Measurements from ENCODE around the gene DMD.

Gene DMD

GRCh38 chrX:33014949-33015348 is 196.4 kb downstream of the DMD start:
- no peak for DNase-seq

GRCh38 chrX:33014086-33014485 is 197.3 kb downstream of the DMD start:
- no peak for DNase-seq

GRCh38 chrX:33001107-33001506 is 210.2 kb downstream of the DMD start:
- DNase-seq = no peak

GRCh38 chrX:32998776-32999175 is 212.6 kb downstream of the DMD start:
- no peak for DNase-seq

- no peak for DNase-seq
Measured at GRCh38 chrX:32995427-32995826, 215.9 kb downstream of the DMD start.

GRCh38 chrX:32987142-32987541 is 224.2 kb downstream of the DMD start:
- DNase-seq = no peak

GRCh38 chrX:32985544-32985943 is 225.8 kb downstream of the DMD start:
- DNase-seq = no peak

DNA sequence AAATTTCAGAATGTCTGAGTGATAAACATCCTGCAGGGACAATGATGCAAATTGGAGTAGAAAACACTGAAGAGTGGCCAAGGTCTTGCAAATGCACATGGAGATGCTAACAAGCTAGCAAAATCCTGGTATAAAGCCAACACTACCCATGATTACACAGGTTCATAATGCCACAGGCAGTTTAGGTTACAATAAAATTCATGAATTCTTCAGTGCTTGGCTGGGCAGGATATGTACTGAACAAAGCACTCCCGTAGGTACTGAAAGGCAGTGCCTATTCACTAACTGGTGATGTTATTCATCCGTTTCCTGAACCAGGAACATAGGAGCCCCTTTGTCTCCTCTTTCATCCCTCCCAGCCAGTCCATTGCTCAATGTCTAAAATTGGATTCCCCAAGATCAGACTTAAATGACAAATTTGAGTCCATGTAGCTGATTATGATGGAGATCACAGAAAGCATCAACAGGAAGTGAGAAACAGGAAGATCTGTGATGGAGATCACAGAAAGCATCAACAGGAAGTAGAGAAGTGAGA is 244.5 kb downstream of the DMD start:
- DNase-seq = no peak

DNA sequence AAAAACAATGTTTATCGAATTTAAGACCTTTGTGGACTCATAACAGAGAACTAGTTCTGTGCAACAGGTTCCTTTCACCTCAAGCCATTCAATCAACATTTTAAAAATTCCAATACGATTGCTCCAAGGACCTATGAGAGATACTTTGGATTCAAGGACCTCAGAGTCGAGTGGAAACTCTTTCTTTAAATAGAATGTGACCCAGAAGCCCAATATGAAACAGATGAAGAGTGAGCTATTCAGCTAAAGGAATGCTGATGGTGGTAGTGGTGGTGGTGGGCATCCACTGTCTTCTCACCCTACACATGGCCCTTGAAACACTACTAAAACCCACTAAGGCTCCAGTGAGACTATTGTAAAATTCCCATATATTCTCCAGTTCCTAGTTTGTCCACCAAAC is 257.2 kb downstream of the DMD start:
- DNase-seq = no peak

DNA sequence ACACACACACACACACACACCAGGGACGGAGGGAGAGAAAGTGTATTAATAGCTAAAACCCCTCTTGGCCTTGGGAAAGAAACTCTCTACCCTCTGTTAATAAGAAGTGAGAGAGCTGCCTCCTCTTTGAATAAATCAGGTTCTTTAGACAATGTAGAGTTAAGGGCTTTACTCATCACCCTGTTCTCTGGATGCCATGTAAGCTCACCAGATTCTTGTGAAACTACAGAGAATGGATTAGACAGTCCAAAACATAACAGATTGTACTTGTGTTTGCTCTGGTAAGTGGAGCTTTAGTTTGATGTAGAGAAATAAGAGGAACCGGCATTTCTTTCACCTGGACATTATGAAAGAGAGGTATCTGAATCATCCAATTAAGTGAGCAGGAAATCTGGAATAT is 263.2 kb downstream of the DMD start:
- no peak for DNase-seq

DNA sequence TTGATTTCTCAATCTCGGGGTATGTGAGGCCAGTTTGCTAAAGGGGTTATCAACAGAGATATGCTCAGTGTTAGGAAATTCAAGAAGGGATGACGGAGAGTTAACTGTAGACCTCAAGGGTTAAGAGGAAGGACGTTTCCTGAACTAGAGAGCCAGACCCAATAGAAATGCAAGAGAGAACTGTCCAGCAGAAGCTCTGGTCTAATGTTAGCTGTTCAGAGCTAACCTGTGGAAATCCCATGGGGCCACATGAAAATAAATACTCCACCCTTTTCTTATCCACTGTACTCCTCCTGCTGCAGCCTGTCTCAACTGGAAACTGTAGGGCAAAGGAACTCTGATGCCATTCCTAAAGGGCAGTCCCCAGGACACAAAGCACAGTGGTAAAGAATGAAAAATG is 274.3 kb downstream of the DMD start:
- DNase-seq = no peak

DNA sequence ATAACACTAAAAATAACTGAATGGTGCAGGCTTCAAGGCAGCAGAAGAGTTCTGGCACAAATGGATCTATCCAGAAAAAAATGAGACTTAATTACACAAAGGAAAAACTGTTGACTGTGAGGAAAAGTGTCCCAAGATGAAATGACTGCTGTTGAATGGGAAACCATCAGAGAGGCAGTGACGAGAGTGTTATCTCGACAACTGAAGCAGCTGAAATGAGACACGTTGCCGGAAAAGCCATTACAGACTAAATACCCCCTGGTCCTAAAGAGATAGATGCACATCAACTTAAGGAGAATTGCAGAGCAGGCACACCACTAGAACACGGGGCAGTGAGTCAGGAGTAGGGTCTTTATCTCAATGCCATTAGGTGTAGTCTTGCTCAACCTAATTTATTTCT is 277.8 kb downstream of the DMD start:
- no peak for DNase-seq

GRCh38 chrX:32929040-32929439 is 282.3 kb downstream of the DMD start:
- no peak for DNase-seq

DNA sequence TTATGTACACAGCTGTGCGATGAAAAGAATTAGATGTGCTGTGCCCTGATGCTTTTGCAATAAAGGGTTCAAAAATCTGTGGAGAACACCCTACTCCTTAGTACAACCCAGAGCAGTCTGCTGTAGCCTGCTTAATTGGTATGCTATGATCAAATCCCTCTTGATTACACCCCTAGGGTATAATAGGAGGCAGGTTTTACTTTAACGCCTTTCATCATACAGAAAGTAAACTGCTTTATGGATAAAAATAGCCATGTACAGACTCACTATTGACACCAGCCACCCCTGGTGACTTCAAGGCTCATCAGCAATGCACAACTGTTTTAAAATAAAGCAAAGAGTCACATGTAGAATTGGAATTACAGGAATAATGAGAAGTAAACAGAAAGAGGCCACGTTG is 315.3 kb downstream of the DMD start:
- no peak for DNase-seq

GRCh38 chrX:32894679-32895078 is 316.7 kb downstream of the DMD start:
- no peak for DNase-seq

DNA sequence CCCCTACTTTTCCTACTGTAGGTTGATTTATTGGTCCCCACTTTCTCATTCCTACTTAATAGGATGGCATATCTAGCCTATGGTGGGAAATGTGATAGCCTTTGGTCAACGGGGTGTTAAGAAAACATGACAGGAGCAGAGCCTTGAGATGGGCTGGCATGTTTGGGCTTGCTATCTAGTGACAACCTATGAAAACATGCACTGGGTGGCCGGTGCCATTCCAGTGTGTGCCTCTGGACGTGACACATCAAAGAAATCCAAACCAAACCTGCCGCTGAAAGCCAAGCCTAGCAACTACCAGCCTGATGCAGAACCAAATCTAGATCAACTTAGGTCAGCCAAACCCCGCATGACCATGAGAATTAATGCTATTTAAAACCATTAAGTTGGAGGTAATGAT is 317.6 kb downstream of the DMD start:
- no peak for DNase-seq

- no peak for DNase-seq
Measured at GRCh38 chrX:32877592-32877991, 333.8 kb downstream of the DMD start.

DNA sequence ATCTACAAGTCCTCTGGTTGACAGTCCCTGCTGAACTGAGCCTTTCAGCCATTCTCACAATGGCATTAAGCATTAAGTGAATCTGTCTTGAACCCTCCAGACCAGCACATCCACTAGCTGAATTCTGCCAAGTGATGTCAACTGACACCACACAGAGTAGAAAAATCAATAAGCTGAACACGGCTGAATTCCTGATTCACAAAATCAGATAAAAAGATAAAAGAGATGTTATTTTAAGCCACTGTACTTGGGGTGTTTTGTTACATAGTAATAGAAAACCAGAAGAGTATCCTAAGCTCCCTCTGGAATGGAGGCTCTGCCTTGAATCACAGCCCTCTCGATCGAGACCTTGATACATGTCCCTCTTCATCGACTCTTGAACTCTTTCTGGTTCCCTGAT is 336.5 kb downstream of the DMD start:
- DNase-seq = no peak

GRCh38 chrX:32873786-32874185 is 337.6 kb downstream of the DMD start:
- no peak for DNase-seq

DNA sequence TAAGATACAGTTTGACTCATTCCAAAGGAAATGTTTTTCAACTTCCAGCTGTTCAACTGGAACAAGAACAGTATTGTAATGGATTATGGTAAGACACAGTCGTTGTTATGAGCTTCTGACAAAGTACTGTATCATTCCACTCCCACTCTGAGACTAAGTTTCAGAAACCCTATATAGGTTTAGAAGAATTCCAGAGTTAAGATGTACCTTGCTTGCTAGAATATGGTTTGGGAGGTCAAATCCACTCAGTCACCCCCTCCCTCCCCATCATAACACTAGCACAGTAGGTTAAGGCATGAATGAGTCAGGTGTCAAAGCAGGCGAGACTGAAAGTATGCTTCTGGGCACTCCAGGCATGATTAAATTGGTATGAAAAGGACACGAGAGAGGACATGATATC is 339.7 kb downstream of the DMD start:
- no peak for DNase-seq

- DNase-seq = no peak
Measured at GRCh38 chrX:32868524-32868895, 342.8 kb downstream of the DMD start.

GRCh38 chrX:32867781-32868523 is 343.4 kb downstream of the DMD start:
- DNase-seq = no peak

- DNase-seq = no peak
Measured at GRCh38 chrX:32852203-32852602, 359.1 kb downstream of the DMD start.

DNA sequence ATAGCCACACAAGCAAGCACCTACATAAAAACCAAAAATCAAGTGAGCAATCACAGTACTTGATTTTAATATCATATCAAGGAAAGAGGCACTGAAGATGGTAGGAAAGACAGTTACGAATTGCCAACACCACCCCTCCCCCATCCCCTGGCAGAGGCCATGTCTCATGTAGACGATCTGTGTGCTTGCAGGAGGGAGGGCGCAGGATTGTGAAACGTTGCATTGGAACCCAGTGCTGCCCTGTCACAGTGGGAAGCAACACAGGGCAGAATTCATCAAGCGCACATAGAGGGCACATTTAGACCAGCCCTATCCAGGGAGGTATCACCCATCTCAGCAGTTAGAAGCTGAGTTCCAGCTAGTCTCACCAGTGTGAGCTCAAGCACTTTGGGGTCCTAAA is 359.8 kb downstream of the DMD start:
- no peak for DNase-seq

DNA sequence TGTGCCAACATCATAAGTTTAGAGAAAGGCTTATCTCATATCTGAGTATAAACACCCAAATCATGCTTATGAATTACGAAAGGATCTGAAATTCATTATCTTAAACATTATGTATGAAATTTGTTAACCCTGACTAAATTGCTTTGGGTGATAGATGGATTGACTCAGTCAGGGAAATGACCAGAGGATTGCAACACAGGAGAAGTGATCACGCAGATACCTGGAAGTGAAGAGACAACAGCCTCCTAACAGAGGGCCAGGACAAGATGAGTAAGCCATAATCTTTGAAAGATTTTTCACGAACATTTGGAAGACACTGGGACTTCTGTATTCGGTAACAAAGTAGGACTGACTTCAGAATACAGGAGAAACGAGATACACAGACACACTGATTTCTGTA is 363.4 kb downstream of the DMD start:
- no peak for DNase-seq
